Right atrium auricular region (tissue), 2 donors: ENCODE results near the gene ST6GALNAC3. TPM values are rescaled to one million over a fixed set of nuclear protein-coding genes. Genes with fewer than 3 reads are reported as not detected.

ENCODE experiments used
- DNase-seq: peaks from one replicate; pipeline ENCODE4 v3.0.0-alpha.2; 2019; ENCODE audit warnings: low spot score
- H3K27ac ChIP-seq, 2 donors: fragments of 200-600 bp; sonication (generic); 1 replicate in 1 of 2; 2 replicates in 1 of 2; pipeline ENCODE4 v1.5.1; 2016 to 2019
- H3K27me3 ChIP-seq, 2 donors: fragments of 200-600 bp; sonication (generic); one replicate each; pipeline versions ENCODE4 v1.5.1 to v1.6.0; 2017 to 2019
- H3K36me3 ChIP-seq: fragments of 200-600 bp; sonication (generic); one replicate; pipeline ENCODE4 v1.5.1; 2016
- H3K4me1 ChIP-seq, 2 donors: fragments of 200-600 bp; sonication (generic); one replicate each; pipeline versions ENCODE4 v1.5.1 to v1.6.0; 2017 to 2019
- H3K4me3 ChIP-seq, 2 donors: fragments of 200-600 bp; sonication (generic); 1 replicate in 1 of 2; 2 replicates in 1 of 2; pipeline ENCODE4 v1.5.1; 2017 to 2019; ENCODE audit warnings: mild to moderate bottlenecking in 1 of 2, moderate library complexity in 1 of 2
- H3K9me3 ChIP-seq, 2 donors: fragments of 200-600 bp; sonication (generic); one replicate each; pipeline ENCODE4 v1.5.1; 2019
- CTCF ChIP-seq, 2 donors: fragments of 200-600 bp; sonication (generic); IDR thresholded peaks; one replicate each; pipeline ENCODE4 v1.5.1; 2019; ENCODE audit warnings: antibody characterized with exemption in 2 of 2
- total RNA-seq, 2 donors: library from RNA; depleted of rRNA; stranded (reverse); fragments of >200 nt; gene quantifications; one replicate each; pipeline ENCODE4 v1.1.0, GENCODE V29; 2016

The ST6GALNAC3 gene
- total RNA-seq, 2 donors from 2014 or later: 6.8 to 9.3 TPM

DNA sequence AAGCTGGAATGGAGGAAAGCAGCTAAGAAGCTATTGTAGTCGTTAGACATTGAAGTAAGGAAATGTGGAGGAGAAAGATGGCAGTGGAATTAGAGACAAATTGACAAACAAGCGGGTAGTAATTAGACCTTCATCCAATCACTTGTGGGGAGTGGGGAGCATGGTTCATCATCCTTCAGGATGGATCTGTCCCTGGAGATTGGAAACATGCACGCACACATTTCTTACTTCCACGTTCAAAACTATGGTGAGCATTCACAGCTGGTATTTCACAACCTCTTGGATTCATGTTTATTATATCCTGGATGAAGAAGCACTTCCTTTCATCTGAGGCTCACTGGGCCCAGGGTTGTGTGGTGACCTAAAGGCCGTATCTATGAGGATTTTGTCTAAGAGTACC lies 188.1 kb downstream of the ST6GALNAC3 start:
- Histone ChIP-seq H3K27ac (no peak overlapping the region), H3K27me3 (no peaks in the 10 kb centered on the region), H3K9me3 (no peaks in the 10 kb centered on the region), H3K36me3 (no peaks in the 10 kb centered on the region), H3K4me3 (no peak overlapping the region), H3K4me1 (no peaks in the 10 kb centered on the region)
- TF ChIP-seq CTCF (IDR thresholded peaks at IDR 0.05): no peak
- no peak for DNase-seq

DNA sequence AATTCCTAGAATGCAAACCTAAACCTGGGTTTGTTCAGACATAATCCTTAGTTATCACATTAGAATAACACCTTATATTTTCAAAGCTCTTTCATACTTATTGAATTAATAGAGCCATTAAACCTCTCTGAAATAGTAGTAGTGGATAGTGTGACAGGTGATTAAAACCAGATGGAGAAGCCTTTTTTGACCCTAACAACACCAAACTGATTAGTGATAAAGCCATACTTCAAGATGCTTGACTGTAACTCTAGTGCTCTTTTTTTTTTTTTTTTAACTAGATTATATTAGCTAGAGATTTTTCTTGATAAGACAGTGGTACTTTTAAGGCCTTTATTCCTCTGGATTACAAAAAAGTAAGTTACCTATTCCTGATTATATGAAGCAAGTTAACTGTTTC lies 190.1 kb downstream of the ST6GALNAC3 start:
- no peak overlapping the region for H3K4me3 ChIP-seq
- no peak for TF ChIP-seq CTCF (IDR thresholded peaks at IDR 0.05)
- H3K27ac ChIP-seq: no peak overlapping the region
- no peak for DNase-seq
- H3K9me3 ChIP-seq: no peaks in the 10 kb centered on the region
- no peaks in the 10 kb centered on the region for H3K4me1 ChIP-seq
- H3K27me3 ChIP-seq: no peaks in the 10 kb centered on the region
- H3K36me3 ChIP-seq: no peaks in the 10 kb centered on the region

DNA sequence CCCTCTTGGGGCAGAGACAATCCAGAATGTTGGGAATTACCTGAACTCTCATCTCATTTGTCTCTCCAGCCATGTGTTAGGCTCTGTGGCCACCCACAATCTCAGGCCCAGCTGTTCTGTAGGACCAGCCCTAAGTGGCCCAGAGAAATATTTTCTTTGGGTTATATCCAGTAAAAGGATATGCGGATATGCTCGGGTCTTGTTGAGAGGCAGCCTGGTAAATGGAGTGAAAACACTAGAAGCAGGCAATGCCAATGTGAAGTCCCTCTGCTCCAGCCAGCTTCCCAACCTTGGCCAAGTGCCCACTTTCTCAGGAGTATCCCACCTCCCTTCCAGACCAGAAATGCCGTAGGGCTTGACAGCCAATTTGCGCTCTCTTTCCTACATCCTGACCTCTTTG lies 192.2 kb downstream of the ST6GALNAC3 start:
- Histone ChIP-seq H3K9me3 (no peaks in the 10 kb centered on the region), H3K4me3 (no peak overlapping the region), H3K36me3 (no peaks in the 10 kb centered on the region), H3K27ac (no peak overlapping the region), H3K4me1 (no peaks in the 10 kb centered on the region), H3K27me3 (no peaks in the 10 kb centered on the region)
- DNase-seq: no peak
- no peak for TF ChIP-seq CTCF (IDR thresholded peaks at IDR 0.05)

DNA sequence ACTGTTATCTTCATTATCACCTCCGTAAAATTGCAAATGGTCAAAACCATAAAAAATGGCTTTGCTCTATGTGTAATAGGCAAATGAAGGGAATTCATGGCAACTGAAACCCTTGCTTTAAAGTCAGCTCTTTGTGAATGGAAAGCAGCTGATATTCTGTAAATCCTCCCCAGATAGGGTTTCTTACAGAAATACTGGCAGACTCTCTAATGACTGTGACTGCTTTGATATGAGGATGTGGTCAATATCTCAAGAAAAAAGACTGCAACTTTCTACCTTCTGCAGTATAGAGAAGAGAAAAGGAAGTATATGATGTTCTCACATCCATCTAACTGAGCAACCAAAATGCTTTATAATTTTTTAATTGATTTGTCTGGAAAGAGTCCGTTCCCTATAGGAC lies 193.1 kb downstream of the ST6GALNAC3 start:
- Histone ChIP-seq H3K4me3 (no peak overlapping the region), H3K27ac (no peak overlapping the region), H3K9me3 (no peaks in the 10 kb centered on the region), H3K4me1 (no peaks in the 10 kb centered on the region), H3K27me3 (no peaks in the 10 kb centered on the region), H3K36me3 (no peaks in the 10 kb centered on the region)
- TF ChIP-seq CTCF (IDR thresholded peaks at IDR 0.05): no peak
- no peak for DNase-seq

- H3K4me1 ChIP-seq: no peaks in the 10 kb centered on the region
- no peaks in the 10 kb centered on the region for H3K27me3 ChIP-seq
- H3K27ac ChIP-seq: no peak overlapping the region
These were observed 193.8 kb downstream of the ST6GALNAC3 start for GRCh38 chr1:76268341-76268740.

More at GRCh38 chr1:76268341-76268740, 193.8 kb downstream of the ST6GALNAC3 start:
- Histone ChIP-seq H3K9me3 (no peaks in the 10 kb centered on the region), H3K36me3 (no peaks in the 10 kb centered on the region), H3K4me3 (no peak overlapping the region)
- no peak for TF ChIP-seq CTCF (IDR thresholded peaks at IDR 0.05)
- DNase-seq: no peak
